Measurements from ENCODE around the gene NAA80.

Gene NAA80

DNA sequence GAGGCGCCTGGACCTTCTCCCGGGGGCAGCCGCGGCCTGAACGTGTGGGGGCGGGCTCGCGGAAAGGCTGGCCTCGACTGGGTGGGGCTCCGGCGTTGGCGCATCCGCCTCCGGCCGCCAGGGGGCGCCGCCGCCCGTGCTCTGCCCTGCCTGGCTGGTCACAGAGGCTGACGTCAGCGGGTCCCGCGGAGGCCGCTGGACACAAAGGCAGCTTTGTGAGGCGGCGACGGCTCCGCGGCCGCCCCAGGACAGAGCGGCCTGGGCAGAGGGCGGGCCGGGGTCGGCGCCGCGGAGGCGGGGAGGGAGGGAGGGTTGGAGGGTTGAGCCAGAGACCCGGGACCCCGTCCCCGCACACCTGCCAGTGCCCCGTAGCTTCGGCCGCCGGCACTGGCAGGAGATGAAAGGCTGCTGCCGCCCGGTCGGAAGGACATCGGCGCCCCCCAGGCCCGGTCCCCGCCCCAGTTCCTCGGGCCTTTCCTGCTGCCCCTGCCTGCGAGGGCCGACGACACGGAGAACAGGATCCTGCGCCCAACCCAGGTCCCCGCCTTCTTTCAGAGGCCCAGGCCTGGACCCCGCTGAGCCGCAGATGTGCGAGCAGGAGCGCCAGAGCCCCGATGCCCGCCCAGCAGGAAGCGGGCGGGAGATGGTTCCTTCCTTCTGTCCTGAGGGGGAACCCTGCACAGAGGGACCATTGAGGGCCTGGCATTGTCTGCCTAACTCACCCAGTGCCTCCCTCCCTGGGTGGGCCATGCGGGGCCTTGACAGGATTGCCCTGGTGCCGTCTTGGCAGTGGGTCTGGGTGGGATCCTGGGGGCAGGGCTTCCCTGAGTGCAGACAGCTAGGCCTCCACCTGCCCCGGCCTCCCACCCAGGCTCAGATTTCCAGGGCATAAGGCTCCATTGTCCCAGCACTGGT, 38.9 kb downstream of the NAA80 start:
- peak; percentile 91 for DNase-seq (ENCODE audit: low read depth)
- TF ChIP-seq, protein P1, sequence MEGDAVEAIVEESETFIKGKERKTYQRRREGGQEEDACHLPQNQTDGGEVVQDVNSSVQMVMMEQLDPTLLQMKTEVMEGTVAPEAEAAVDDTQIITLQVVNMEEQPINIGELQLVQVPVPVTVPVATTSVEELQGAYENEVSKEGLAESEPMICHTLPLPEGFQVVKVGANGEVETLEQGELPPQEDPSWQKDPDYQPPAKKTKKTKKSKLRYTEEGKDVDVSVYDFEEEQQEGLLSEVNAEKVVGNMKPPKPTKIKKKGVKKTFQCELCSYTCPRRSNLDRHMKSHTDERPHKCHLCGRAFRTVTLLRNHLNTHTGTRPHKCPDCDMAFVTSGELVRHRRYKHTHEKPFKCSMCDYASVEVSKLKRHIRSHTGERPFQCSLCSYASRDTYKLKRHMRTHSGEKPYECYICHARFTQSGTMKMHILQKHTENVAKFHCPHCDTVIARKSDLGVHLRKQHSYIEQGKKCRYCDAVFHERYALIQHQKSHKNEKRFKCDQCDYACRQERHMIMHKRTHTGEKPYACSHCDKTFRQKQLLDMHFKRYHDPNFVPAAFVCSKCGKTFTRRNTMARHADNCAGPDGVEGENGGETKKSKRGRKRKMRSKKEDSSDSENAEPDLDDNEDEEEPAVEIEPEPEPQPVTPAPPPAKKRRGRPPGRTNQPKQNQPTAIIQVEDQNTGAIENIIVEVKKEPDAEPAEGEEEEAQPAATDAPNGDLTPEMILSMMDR (IDR thresholded peaks at IDR 0.05; ENCODE audit: low read length, missing control alignments): peak; percentile 51
- H3K4me3 ChIP-seq (replicated peaks; ENCODE audit: low read depth, low read length): peak overlapping the region; percentile 55

DNA sequence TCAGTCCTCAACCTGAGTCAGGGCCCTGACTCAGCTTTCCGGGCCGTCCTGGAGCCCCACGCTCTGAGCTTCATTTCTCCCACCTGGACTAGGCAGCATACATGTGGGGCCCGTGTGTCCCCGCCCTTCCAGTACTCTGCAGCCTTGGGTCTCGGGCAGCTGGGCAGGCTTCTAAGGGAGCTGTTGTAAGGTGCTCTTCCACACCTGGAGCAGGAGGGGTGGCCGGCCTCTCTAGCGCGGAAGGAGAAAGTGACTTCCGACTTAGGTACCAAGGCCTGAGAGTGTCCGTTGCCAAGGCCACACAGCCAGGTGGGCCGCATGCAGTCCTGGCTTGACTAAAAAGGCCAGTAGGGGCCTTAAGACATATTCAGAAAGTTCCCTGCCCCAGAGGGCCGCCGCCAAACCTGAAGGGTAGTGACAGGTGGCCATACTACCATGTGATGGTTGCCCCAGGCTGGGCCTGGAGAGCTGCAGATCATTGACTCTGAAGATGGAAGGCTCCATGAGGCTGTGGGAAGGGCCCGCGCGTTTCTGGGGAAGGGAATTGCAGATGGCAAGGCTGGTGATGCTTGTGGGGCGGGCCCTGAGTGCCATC, 39.7 kb downstream of the NAA80 start:
- no peak overlapping the region for H3K4me3 ChIP-seq (replicated peaks; ENCODE audit: low read depth, low read length)
- DNase-seq (ENCODE audit: low read depth): no peak
- TF ChIP-seq, protein P1 (IDR thresholded peaks at IDR 0.05; ENCODE audit: low read length, missing control alignments): no peak

DNA sequence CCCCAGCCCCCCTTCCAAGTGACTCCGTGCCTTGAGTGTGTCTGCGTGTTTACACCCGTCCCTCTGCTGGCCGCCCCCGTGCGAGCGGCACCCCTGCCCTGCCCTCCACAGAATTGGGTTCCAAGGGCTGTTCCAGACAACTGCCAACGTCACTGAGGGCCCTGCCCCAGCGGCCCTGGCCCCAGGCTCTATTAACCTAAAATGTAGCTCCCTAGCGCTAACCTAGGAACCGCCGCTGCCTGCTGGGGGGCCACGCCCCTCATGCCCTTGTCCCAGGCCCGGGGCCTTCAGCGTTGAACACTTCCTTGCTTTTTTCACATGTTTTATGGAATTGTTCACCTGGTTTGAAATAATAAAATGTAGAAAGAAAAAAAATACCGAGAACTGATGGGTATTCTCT, 40.2 kb downstream of the NAA80 start:
- no peak overlapping the region for H3K4me3 ChIP-seq (replicated peaks; ENCODE audit: low read depth, low read length)
- no peak for DNase-seq (ENCODE audit: low read depth)
- TF ChIP-seq, protein P1 (IDR thresholded peaks at IDR 0.05; ENCODE audit: low read length, missing control alignments): no peak

DNA sequence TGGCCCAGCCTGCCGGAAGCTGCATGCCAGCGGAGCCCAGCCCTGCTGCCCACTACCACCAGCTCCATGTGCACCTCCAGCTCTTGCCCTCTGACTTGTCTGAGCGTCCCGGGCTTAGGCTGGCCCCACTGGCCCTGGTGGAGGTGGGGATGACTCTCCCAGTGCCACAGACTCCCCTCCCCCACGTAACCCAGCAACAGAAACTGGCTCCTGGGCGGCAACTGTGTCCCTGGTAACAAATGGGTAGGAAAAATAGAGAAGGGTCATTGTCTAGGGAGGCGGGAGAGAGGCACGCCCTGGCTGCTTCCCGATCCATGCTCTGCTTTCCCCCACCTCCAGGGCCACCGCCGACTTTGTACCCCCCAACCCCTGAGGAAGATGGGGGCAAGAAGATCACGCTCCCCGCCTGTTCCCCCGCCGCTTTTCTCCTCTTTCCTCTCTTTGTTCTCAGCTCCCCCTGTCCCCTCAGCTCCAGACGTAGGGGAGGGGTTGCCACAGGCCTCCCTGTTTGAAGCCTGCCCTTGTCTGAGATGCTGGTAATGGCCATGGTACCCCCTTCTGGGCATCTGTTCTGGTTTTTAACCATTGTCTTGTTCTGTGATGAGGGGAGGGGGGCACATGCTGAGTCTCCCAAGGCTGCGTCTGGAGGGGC, 41.0 kb downstream of the NAA80 start:
- no peak overlapping the region for H3K4me3 ChIP-seq (replicated peaks; ENCODE audit: low read depth, low read length)
- DNase-seq (ENCODE audit: low read depth): no peak
- TF ChIP-seq, protein P1 (IDR thresholded peaks at IDR 0.05; ENCODE audit: low read length, missing control alignments): no peak

DNA sequence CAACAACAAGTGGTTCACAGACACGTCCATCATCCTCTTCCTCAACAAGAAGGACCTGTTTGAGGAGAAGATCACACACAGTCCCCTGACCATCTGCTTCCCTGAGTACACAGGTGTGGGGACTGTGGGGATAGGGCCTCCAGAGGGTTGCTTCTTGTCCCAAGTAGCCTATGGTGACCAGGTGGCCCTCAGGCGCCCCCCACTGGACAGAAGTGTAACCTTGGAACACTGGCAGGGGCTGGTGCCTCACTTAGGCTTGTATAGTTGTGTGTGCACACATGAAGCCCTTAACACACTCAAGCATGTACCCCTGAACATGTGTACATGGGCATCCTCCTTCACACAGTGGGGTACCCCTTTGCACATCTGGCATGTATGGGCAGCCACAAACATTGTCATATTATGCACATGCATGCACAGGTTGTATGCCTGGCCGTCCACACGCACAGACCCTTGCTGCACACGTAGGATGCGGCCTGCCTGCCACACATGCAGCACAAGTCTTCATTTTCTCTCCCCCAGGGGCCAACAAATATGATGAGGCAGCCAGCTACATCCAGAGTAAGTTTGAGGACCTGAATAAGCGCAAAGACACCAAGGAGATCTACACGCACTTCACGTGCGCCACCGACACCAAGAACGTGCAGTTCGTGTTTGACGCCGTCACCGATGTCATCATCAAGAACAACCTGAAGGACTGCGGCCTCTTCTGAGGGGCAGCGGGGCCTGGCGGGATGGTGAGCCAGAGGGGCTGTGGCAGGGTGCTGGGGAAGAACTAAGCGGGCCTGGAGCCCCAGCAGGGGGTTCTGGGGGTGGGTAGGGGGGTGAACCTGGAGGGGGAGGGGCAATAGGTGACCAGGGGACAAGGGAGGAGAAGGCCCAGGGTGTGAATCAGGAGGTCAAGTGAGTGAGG, 42.0 kb downstream of the NAA80 start:
- DNase-seq (ENCODE audit: low read depth): peak; percentile 51
- TF ChIP-seq, protein P1 (IDR thresholded peaks at IDR 0.05; ENCODE audit: low read length, missing control alignments): peak; percentile 63
- no peak overlapping the region for H3K4me3 ChIP-seq (replicated peaks; ENCODE audit: low read depth, low read length)

DNA sequence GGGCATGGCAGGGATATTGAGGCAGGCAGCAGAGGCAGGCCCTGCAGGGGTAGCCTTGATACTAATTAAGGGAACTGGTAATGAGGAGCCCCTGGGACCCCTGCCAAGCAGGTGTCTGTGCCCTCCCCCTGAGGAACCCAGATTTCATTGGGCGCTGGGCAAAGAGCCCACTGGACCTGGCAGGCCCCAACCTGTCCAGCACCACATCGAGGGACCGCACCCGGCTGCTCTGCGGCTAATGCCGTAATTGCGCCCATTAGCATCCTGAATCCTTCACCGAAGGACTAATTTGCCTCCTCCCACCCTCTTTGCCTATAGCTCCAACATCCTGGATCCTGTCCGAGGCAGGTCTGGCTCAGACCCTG, 44.0 kb downstream of the NAA80 start:
- DNase-seq (ENCODE audit: low read depth): no peak
- H3K4me3 ChIP-seq (replicated peaks; ENCODE audit: low read depth, low read length): no peak overlapping the region
- TF ChIP-seq, protein P1 (IDR thresholded peaks at IDR 0.05; ENCODE audit: low read length, missing control alignments): no peak
